GM18861 (cell line): ENCODE results near the gene C10orf90.

Experiments used
- ATAC-seq: cut with Tn5 transposase; IDR thresholded peaks from one replicate; pipeline ENCODE4 v1.9.1; 2021; ENCODE audit not compliant: unreplicated experiment

The C10orf90 gene

GRCh38 chr10:126674741-126675515 lies 4.4 kb upstream of the C10orf90 start:
- no peak for ATAC-seq

GRCh38 chr10:126673565-126673964 lies 3.1 kb upstream of the C10orf90 start:
- ATAC-seq, result no peak

- ATAC-seq, result no peak
Measured at GRCh38 chr10:126671402-126671975, 996 bp upstream of the C10orf90 start.

GRCh38 chr10:126670895-126671261 lies 385 bp upstream of the C10orf90 start:
- no peak for ATAC-seq

- no peak for ATAC-seq
Measured at GRCh38 chr10:126669168-126669567, 1.3 kb downstream of the C10orf90 start.

DNA sequence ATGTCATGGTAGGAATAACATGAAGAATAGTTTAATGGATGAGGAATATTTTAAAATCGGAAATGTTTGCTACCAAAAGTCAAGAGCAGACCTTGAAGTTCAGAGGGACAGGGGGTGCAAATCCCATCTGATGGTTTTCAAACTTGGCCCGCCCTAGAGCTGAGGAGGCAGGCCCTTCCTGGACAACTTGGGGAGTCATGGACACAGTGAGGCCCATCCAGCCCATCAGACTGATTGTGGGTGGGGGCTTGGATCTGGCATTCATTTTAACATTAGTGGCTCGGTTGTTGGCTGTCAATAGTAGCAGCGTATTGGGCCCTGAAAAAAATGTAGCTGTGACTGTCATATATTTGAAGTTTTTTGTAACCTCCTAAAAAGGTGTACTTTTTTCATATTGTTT lies 2.0 kb downstream of the C10orf90 start:
- no peak for ATAC-seq

GRCh38 chr10:126667568-126667967 lies 2.9 kb downstream of the C10orf90 start:
- ATAC-seq, result no peak

DNA sequence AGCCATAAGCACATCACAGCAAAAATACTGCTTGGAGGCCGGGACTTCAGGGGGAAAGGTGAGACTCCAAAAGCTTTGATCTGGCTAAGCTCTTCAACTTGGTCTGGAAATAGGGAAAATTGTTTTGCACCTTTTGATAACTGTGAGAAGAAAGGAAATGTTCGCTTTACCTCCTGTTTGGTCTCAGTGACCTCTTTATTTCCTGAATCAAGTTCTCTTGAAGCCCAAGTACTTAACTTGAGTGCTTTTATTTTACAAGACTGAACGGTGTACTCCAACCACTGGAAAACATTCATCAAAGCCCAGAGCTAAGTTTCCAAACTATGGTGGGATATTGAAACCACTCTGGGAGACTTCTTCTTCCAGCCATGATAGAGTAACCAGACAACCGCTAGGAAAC lies 5.3 kb downstream of the C10orf90 start:
- ATAC-seq, result no peak

GRCh38 chr10:126663880-126664279 lies 6.6 kb downstream of the C10orf90 start:
- no peak for ATAC-seq

- no peak for ATAC-seq
Measured at GRCh38 chr10:126663328-126663727, 7.2 kb downstream of the C10orf90 start.

DNA sequence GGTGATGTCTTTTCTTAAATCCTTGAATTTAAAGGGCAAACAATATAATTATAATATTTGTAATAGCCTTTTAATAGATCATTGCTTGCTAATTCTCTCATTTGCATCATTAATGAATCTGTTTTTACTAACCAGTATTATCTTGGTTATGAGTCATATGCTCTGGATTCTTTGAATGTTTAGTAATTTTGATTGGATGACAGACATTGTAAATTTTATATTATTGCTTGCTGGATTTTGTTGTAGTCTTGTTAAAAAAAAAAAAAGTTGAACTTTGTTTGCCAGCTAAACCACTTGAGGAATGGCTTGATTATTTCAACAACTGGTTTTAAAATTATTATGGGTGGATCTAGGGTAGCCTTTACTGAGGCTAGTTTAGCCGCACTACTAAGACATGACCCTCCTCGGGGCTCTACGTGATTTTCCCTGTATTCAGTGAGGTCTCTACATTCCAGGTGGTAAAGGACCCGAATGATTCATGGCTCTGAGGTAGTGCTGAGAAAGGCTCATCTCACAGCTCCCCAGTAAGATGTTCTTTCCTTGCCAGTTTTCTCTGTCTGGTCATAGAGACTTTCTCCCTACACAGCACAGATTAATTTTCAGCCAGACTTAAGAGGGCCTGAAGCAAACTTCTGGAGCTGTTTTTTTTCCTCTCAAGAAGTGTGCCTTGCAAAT lies 8.5 kb downstream of the C10orf90 start:
- no peak for ATAC-seq

- no peak for ATAC-seq
Measured at GRCh38 chr10:126661356-126661755, 9.1 kb downstream of the C10orf90 start.

DNA sequence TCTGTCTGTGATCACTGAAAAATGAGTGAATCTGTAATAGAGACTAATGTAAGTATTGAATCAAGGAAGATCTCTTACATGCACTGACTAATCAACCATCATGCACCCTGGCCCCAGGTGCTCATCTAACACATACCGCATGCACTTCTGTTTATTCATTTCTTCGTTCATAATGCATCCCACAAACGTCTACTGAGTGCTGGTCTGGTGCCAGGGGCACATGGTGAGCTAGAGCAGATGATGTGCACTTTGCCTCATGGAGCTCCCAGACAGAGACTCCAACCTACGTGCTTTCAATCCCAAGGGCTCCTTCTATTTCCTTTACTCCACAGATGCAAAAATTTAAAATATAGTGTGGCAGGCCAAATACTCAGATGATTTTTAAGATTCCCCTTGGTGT lies 10.7 kb downstream of the C10orf90 start:
- ATAC-seq, result no peak

GRCh38 chr10:126658928-126659327 lies 11.6 kb downstream of the C10orf90 start:
- ATAC-seq, result no peak

DNA sequence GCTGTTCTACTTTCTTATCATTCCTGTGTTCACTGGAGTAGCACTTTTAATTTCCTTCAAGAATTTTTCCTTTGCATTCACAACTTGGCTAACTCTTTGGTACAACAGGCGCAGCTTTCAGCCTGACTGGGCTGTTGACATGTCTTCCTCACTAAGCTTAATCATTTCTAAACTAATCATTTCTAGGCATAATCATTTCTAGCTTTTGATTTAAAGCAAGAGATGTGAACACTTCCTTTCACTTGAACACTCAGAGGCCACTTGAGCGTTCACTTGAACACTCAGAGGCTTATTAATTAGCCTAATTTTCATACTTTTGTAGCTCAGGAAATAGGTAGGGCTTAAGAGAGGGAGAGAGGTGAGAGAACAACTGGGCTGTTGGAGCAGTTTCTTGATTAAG lies 15.9 kb downstream of the C10orf90 start:
- ATAC-seq, result no peak

DNA sequence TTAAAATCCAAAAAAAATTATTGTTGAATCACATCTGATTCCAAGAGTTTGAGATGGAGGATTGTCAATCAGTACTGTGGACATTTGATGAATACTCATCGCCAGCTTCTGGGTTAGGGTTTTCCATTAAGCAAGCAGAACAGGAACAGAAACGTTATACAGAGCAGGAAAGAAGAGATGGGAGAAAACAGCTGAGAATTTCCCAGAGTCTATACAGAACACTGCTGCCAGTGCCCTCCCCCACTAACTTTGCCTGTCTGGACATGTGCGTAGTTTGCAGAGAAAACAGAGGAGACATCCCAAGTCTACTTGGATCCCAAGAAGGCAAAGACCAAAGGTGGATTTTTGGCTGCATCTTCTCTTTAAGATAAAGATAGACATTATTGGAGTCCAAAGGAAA lies 19.0 kb downstream of the C10orf90 start:
- no peak for ATAC-seq

GRCh38 chr10:126650161-126650560 lies 20.3 kb downstream of the C10orf90 start:
- no peak for ATAC-seq

DNA sequence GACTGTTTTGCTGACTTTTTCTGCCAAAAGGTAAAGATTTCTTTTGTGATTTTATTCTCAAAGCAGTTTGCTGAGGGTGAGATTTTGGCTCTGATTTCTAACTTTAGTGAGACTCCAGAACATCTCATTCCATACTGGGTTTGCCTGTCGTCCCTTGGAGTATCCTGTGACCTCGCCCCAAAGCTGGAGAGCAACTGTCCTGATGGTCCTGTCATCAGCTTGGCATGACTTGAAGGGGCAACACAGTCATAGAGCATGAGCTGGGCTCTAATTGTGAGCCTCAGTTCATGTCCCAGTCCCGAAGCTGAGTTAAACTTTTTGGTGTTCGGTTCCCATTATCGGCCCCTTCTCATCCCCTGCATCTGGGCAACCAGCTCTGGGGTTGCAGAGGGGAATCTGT lies 23.4 kb downstream of the C10orf90 start:
- no peak for ATAC-seq

DNA sequence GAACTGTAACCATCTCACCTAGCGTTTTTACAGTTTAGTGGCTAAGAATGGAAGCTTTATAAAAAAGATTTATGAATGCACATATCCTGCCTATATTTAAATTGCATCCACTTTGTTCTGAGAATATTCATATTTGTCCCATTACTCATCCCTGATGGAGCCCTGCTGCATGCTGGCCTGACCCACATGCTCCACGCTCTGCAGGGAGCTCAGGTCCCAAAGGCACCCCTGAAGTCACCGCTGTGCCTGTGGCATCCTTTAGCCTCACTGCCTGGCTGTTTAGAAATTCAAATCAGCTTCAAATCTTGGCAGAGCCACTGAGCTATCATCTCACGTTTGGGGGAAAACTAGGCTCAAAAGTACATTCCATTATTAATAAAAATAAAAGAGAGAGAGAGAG lies 24.4 kb downstream of the C10orf90 start:
- no peak for ATAC-seq

DNA sequence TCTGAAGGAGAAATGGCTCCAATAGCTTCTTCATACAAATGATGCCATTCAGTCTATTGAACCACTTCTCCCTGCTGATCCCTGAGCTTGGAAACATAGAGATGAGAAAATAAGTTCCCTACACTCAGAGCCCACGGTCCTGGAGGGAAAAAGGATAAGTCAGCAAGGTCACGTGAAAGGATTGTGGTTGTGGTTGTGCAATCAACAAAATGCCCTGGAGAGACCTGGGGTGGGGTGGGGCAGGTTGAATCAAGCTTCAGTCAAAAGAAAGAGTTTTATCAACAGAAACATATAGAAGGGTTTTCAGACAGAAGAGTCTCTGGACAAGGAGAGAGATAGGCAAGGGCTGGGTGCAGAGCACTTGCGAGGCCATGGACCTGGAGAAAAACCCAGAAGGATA lies 30.1 kb downstream of the C10orf90 start:
- ATAC-seq, result no peak

DNA sequence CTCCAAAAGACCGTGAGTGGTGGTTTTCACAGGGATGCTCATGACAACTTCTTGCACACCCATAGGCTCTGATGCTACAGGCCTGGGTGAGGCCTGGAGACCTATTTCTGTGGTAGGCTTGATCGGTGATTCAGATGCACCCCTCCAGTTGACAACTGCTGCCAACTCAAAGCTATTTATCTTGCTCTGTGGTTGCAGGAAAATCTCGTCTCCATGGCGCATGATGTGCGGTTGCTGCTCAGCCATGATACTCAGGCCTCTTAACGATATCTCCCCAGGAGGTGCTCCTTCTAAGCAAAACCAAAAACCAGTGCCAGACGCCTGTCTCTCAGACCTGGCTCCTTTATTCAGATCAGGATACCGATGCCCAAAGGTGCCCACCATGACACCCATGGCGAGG lies 31.4 kb downstream of the C10orf90 start:
- ATAC-seq, result no peak

DNA sequence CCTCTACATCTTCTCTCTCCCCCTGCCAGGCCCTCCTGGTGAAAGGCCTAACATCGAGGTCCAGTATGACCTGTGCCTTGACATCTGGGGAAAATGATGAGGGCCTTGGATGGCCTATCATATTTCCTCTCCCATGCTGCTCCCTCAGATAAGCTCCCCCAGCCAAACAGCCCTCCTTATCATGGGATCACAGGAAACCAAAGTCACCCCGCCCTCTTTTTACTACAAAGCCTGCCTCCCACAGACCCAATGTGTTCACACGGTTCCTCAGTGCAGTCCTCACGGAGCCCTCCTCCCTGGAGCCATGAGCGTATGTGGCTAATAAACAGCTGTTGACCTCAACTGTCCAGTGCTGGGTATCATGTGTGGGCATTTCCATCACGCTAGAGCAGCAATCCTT lies 32.0 kb downstream of the C10orf90 start:
- no peak for ATAC-seq
